HepG2 (cell line): Measurements from ENCODE around the gene GPATCH3. TPM values are rescaled to one million over a fixed set of nuclear protein-coding genes. Genes with fewer than 3 reads are reported as not detected.
A peak's percentile ranks its signal among the peaks of the same experiment; 100 is the strongest.

Source experiments
- CENPT ChIP-seq: sonication (generic); formaldehyde crosslinking; IDR thresholded peaks from 2 replicates; pipeline ENCODE4 v1.8.0; 2022; ENCODE audit warnings: low read depth, mild to moderate bottlenecking, moderate library complexity, missing genetic modification reagents
- ISX ChIP-seq: sonication (generic); formaldehyde crosslinking; conservative IDR thresholded peaks from 2 replicates; pipeline ENCODE4 v1.5.0; 2020; ENCODE audit warnings: missing genetic modification reagents
- JARID2 ChIP-seq: sonication (generic); formaldehyde crosslinking; IDR thresholded peaks from 2 replicates; pipeline ENCODE4 v1.8.1; 2023; ENCODE audit warnings: missing genetic modification reagents, inconsistent platforms; ENCODE audit not compliant: insufficient replicate concordance
- MAZ ChIP-seq, 2 experiments: sonication (generic) in 1 of 2; formaldehyde crosslinking in 1 of 2; IDR thresholded peaks; 2 replicates each; pipeline versions ENCODE4 v1.5.0 to v1.6.1; 2012 to 2020; ENCODE audit warnings: low read depth in 2 of 2, mild to moderate bottlenecking in 2 of 2, borderline replicate concordance in 1 of 2, improper control_type of control experiment in 1 of 2, low read length in 1 of 2, missing genetic modification reagents in 1 of 2, moderate library complexity in 1 of 2
- MLLT10 ChIP-seq: sonication (generic); formaldehyde crosslinking; IDR thresholded peaks from 2 replicates; pipeline ENCODE4 v1.4.0; 2020; ENCODE audit warnings: missing genetic modification reagents
- POLR2AphosphoS2 ChIP-seq: IDR thresholded peaks from 2 replicates; pipeline ENCODE4 v1.6.1; 2011; ENCODE audit warnings: low read depth, low read length, improper control_type of control experiment
- TBX2 ChIP-seq: sonication (generic); formaldehyde crosslinking; IDR thresholded peaks from 2 replicates; pipeline ENCODE4 v1.5.0; 2020; ENCODE audit warnings: missing genetic modification reagents, mild to moderate bottlenecking, borderline replicate concordance
- TSC22D2 ChIP-seq: sonication (generic); formaldehyde crosslinking; IDR thresholded peaks from 2 replicates; pipeline ENCODE4 v1.5.1; 2020; ENCODE audit warnings: missing genetic modification reagents, mild to moderate bottlenecking, borderline replicate concordance
- ZKSCAN8 ChIP-seq: IDR thresholded peaks from 2 replicates; pipeline ENCODE4 v1.6.1; 2016; ENCODE audit warnings: borderline replicate concordance, missing genetic modification reagents, missing compliant biosample characterization
- ZNF234 ChIP-seq: sonication (generic); formaldehyde crosslinking; conservative IDR thresholded peaks from 2 replicates; pipeline ENCODE4 v1.5.1; 2020; ENCODE audit warnings: mild to moderate bottlenecking, missing genetic modification reagents
- ZNF589 ChIP-seq: sonication (generic); formaldehyde crosslinking; conservative IDR thresholded peaks from 2 replicates; pipeline ENCODE4 v1.8.0; 2022; ENCODE audit warnings: mild to moderate bottlenecking, moderate library complexity, missing genetic modification reagents
- ZNF605 ChIP-seq: sonication (generic); formaldehyde crosslinking; IDR thresholded peaks from 2 replicates; pipeline ENCODE4 v1.8.0; 2022; ENCODE audit warnings: mild to moderate bottlenecking, missing genetic modification reagents
- ZNF703 ChIP-seq: sonication (generic); formaldehyde crosslinking; IDR thresholded peaks from 2 replicates; pipeline ENCODE4 v1.5.1; 2020; ENCODE audit warnings: missing genetic modification reagents, mild to moderate bottlenecking, moderate library complexity, borderline replicate concordance
- ZNF83 ChIP-seq: sonication (generic); formaldehyde crosslinking; IDR thresholded peaks from 2 replicates; pipeline ENCODE4 v1.4.0; 2020; ENCODE audit warnings: missing genetic modification reagents, mild to moderate bottlenecking, borderline replicate concordance
- polyA plus RNA-seq, 8 experiments: library from polyadenylated mRNA; depleted of rRNA in 3 of 8; stranded (reverse) in 7 of 8; unstranded in 1 of 8; fragments of >200 nt; fragmentation: Illumina TruSeq in 4 of 8; extraction: Trizol in 4 of 8; gene quantifications; 2 replicates each; pipeline versions ENCODE4 v1.2.1 to v1.2.3, GENCODE V29; 2011 to 2016; ENCODE audit warnings: low read depth in 4 of 8, missing spikeins in 1 of 8, mixed read lengths in 1 of 8; ENCODE audit not compliant: insufficient read depth in 1 of 8
- total RNA-seq, 5 experiments: library from RNA; depleted of rRNA; stranded (reverse); fragments of >200 nt; fragmentation: Illumina TruSeq; extraction: Trizol; gene quantifications; 2 replicates each; pipeline ENCODE4 v1.2.3, GENCODE V29; 2016; ENCODE audit warnings: low read depth in 1 of 5
- TF ChIP-seq, protein P1 (sequence below): sonication (generic); formaldehyde crosslinking; IDR thresholded peaks from 2 replicates; pipeline ENCODE4 v1.9.0; 2021; ENCODE audit warnings: mild to moderate bottlenecking, missing genetic modification reagents
- TF ChIP-seq, protein P2 (sequence below): sonication (generic); formaldehyde crosslinking; conservative IDR thresholded peaks from 2 replicates; pipeline ENCODE4 v1.4.0; 2020; ENCODE audit warnings: mild to moderate bottlenecking, missing genetic modification reagents, moderate library complexity

GPATCH3 gene
- total and polyA plus RNA-seq, 2 of the 13 experiments (the other 11 are each of a cell fraction or from before 2014, with no cell fraction given) = 8.3 to 11.0 TPM

DNA sequence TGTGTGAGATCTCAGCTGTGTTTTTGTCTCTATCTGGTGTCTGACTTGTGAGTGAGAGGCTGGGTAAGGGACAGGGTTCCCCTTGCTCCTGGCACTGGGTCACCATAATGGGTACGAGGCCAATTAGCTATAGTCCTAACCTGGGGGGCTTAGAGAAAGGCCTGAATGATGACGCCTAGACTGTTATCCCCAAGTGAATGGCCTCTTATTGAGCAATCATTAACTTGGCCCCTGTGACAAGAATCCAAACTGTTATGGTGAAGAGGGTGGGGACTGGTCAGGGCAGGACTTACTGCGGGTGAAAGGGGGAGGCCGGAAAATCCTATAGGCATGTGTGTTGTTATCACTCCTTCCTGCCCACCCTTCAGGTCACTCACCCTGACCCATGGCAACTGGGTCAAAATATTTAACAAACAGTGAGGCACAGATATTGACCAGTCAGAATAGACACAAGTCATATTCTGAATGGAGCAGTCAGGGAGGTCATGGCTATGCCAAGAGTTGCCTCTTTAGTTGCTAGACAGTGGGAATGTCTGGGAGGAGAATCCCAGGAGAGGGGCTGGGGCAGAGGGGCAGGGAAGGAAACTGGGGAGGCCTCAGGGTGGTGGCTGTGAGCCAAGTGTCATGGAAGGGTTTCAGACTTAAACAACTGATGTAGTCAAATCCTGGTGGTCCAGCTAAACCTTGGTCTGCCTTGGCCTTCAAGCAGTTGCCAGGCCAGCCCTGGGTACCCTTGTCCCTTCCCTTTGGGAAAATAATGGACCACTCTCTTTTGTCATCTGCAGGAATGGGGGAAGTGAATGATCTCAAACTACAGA is 10.3 kb upstream of the GPATCH3 start (continued):
- TF ChIP-seq, protein P1, sequence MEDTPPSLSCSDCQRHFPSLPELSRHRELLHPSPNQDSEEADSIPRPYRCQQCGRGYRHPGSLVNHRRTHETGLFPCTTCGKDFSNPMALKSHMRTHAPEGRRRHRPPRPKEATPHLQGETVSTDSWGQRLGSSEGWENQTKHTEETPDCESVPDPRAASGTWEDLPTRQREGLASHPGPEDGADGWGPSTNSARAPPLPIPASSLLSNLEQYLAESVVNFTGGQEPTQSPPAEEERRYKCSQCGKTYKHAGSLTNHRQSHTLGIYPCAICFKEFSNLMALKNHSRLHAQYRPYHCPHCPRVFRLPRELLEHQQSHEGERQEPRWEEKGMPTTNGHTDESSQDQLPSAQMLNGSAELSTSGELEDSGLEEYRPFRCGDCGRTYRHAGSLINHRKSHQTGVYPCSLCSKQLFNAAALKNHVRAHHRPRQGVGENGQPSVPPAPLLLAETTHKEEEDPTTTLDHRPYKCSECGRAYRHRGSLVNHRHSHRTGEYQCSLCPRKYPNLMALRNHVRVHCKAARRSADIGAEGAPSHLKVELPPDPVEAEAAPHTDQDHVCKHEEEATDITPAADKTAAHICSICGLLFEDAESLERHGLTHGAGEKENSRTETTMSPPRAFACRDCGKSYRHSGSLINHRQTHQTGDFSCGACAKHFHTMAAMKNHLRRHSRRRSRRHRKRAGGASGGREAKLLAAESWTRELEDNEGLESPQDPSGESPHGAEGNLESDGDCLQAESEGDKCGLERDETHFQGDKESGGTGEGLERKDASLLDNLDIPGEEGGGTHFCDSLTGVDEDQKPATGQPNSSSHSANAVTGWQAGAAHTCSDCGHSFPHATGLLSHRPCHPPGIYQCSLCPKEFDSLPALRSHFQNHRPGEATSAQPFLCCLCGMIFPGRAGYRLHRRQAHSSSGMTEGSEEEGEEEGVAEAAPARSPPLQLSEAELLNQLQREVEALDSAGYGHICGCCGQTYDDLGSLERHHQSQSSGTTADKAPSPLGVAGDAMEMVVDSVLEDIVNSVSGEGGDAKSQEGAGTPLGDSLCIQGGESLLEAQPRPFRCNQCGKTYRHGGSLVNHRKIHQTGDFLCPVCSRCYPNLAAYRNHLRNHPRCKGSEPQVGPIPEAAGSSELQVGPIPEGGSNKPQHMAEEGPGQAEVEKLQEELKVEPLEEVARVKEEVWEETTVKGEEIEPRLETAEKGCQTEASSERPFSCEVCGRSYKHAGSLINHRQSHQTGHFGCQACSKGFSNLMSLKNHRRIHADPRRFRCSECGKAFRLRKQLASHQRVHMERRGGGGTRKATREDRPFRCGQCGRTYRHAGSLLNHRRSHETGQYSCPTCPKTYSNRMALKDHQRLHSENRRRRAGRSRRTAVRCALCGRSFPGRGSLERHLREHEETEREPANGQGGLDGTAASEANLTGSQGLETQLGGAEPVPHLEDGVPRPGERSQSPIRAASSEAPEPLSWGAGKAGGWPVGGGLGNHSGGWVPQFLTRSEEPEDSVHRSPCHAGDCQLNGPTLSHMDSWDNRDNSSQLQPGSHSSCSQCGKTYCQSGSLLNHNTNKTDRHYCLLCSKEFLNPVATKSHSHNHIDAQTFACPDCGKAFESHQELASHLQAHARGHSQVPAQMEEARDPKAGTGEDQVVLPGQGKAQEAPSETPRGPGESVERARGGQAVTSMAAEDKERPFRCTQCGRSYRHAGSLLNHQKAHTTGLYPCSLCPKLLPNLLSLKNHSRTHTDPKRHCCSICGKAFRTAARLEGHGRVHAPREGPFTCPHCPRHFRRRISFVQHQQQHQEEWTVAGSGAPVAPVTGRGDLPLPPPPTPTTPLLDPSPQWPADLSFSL (CRISPR knock-in tag) = peak; percentile 89
- TF ChIP-seq CENPT (CRISPR knock-in tag) (no peak), ZNF605 (CRISPR knock-in tag) (no peak; the same call in 1 of the 2 replicates), MLLT10 (CRISPR knock-in tag) (no peak), ZNF234 (CRISPR knock-in tag) (no peak), JARID2 (CRISPR knock-in tag) (no peak), TBX2 (CRISPR knock-in tag) (peak; percentile 95), POLR2AphosphoS2 (peak; percentile 61; the same call in 1 of the 2 replicates), TSC22D2 (no peak), ZNF703 (peak; percentile 64; the same call in 1 of the 2 replicates), ZKSCAN8 (CRISPR knock-in tag) (peak; percentile 71; the same call in 1 of the 2 replicates), ISX (CRISPR knock-in tag) (no peak), MAZ (IDR thresholded peaks at IDR 0.05; ENCODE audit: borderline replicate concordance, low read depth, low read length) (no peak), MAZ (CRISPR knock-in tag; IDR thresholded peaks at IDR 0.05; ENCODE audit: low read depth) (peak; percentile 42; the same call in 1 of the 2 replicates), ZNF83 (no peak), ZNF589 (CRISPR knock-in tag) (0 out of 2 replicates have a peak, but pooled peaks have one; percentile 33)
- TF ChIP-seq, protein P2, sequence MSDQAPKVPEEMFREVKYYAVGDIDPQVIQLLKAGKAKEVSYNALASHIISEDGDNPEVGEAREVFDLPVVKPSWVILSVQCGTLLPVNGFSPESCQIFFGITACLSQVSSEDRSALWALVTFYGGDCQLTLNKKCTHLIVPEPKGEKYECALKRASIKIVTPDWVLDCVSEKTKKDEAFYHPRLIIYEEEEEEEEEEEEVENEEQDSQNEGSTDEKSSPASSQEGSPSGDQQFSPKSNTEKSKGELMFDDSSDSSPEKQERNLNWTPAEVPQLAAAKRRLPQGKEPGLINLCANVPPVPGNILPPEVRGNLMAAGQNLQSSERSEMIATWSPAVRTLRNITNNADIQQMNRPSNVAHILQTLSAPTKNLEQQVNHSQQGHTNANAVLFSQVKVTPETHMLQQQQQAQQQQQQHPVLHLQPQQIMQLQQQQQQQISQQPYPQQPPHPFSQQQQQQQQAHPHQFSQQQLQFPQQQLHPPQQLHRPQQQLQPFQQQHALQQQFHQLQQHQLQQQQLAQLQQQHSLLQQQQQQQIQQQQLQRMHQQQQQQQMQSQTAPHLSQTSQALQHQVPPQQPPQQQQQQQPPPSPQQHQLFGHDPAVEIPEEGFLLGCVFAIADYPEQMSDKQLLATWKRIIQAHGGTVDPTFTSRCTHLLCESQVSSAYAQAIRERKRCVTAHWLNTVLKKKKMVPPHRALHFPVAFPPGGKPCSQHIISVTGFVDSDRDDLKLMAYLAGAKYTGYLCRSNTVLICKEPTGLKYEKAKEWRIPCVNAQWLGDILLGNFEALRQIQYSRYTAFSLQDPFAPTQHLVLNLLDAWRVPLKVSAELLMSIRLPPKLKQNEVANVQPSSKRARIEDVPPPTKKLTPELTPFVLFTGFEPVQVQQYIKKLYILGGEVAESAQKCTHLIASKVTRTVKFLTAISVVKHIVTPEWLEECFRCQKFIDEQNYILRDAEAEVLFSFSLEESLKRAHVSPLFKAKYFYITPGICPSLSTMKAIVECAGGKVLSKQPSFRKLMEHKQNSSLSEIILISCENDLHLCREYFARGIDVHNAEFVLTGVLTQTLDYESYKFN (CRISPR knock-in tag) = peak; percentile 96
